Upper lobe of right lung (tissue), 1 donor: ENCODE data around the gene C7orf33. TPM values are rescaled to one million over a fixed set of nuclear protein-coding genes. Genes with fewer than 3 reads are reported as not detected.
"Not testable (repeated sequence)": the region's sequence is repeated elsewhere in the genome, so short reads cannot be mapped to it uniquely, and the experiment has no call there.

Source experiments
- ATAC-seq: fragments of 200-7000 bp; cut with Tn5 transposase; one replicate; pipeline ENCODE4 v1.9.1; 2020; ENCODE audit warnings: mild to moderate bottlenecking, moderate library complexity
- DNase-seq: peaks from one replicate; pipeline ENCODE4 v3.0.0-alpha.2; 2020
- H3K27ac ChIP-seq: fragments of 200-600 bp; one replicate; pipeline ENCODE4 v1.8.0; 2022
- H3K27me3 ChIP-seq: fragments of 200-600 bp; one replicate; pipeline ENCODE4 v1.8.0; 2022; ENCODE audit warnings: mild to moderate bottlenecking
- H3K36me3 ChIP-seq: fragments of 200-600 bp; one replicate; pipeline ENCODE4 v1.8.0; 2022
- H3K4me1 ChIP-seq: fragments of 200-600 bp; one replicate; pipeline ENCODE4 v1.8.0; 2022
- H3K4me3 ChIP-seq: fragments of 200-600 bp; one replicate; pipeline ENCODE4 v1.8.0; 2022; ENCODE audit warnings: mild to moderate bottlenecking
- H3K9me3 ChIP-seq: fragments of 200-600 bp; one replicate; pipeline ENCODE4 v1.8.0; 2022
- intact Hi-C: fragments of 100-400 bp; cut with DNase I; formaldehyde crosslinking; loops from one replicate; pipeline ENCODE4 v1.11.0; 2022
- total RNA-seq: library from RNA; stranded (reverse); fragmentation: NEBNext Ultra II Directional; extraction: Animal tissue kit (Norgen Biotek cat#: 25700); gene quantifications from one replicate; pipeline ENCODE4 v1.2.1, GENCODE V29; 2021
- TF ChIP-seq, protein P1 (sequence below): fragments of 200-600 bp; IDR thresholded peaks from one replicate; pipeline ENCODE4 v1.8.0; 2022; ENCODE audit warnings: antibody characterized with exemption
- donor health status: DM: no; HTN: yes; CAD: no; lungs with severe emphysema.

The C7orf33 gene
- total RNA-seq, 1 donor from 2014 or later = not detected

DNA sequence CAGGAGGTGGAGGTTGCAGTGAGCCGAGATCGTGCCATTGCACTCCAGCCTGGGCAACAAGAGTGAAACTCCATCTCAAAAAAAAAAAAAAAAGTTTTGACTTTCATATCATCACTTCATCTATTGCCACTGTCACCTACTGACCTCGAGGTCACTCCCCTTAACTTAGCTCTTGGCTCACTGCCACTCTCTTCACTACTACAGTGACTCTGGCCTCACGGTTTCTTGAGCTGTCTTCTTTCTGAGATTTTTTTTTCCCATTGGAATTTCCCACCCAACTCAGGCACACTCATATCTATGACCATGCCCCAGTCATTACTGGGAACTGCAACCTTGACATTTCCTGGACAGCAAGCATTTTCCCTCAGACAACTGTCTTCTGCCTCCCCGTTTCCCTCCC lies 42.6 kb upstream of the C7orf33 start:
- H3K4me3 ChIP-seq = no peak overlapping the region
- no peak overlapping the region for H3K27ac ChIP-seq
- no peaks in the 10 kb centered on the region for H3K27me3 ChIP-seq
- H3K4me1 ChIP-seq = no peaks in the 10 kb centered on the region
- no peaks in the 10 kb centered on the region for H3K9me3 ChIP-seq
- no peaks in the 10 kb centered on the region for H3K36me3 ChIP-seq
- intact Hi-C loops = no loop called here
- TF ChIP-seq, protein P1, sequence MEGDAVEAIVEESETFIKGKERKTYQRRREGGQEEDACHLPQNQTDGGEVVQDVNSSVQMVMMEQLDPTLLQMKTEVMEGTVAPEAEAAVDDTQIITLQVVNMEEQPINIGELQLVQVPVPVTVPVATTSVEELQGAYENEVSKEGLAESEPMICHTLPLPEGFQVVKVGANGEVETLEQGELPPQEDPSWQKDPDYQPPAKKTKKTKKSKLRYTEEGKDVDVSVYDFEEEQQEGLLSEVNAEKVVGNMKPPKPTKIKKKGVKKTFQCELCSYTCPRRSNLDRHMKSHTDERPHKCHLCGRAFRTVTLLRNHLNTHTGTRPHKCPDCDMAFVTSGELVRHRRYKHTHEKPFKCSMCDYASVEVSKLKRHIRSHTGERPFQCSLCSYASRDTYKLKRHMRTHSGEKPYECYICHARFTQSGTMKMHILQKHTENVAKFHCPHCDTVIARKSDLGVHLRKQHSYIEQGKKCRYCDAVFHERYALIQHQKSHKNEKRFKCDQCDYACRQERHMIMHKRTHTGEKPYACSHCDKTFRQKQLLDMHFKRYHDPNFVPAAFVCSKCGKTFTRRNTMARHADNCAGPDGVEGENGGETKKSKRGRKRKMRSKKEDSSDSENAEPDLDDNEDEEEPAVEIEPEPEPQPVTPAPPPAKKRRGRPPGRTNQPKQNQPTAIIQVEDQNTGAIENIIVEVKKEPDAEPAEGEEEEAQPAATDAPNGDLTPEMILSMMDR = no peak
- DNase-seq = no peak
- no peak for ATAC-seq

DNA sequence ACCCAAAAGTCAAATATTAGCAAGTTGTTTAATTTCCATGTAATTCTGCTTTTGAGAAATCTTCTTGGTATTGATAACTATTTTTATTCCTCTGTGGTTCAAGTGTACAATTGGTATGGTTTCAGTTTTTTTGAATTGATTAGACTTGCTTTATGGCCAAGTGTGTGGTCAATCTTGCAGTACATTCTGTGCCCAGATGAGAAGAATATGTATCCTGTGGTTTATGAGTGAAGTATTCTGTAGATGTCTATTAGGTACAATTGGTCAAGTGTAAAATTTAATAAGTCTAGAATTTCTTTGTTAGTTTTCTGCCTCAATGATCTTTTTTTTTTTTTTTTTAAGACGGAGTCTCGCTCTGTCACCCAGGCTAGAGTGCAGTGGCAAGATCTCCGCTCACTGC lies 36.6 kb upstream of the C7orf33 start:
- no peak overlapping the region for H3K4me3 ChIP-seq
- no peak for ATAC-seq
- TF ChIP-seq, protein P1 = no peak
- intact Hi-C loops = no loop called here
- H3K9me3 ChIP-seq = no peaks in the 10 kb centered on the region
- H3K4me1 ChIP-seq = no peaks in the 10 kb centered on the region
- no peaks in the 10 kb centered on the region for H3K36me3 ChIP-seq
- H3K27ac ChIP-seq = no peak overlapping the region
- H3K27me3 ChIP-seq = peaks cover 6% of the 10 kb centered on the region
- no peak for DNase-seq

DNA sequence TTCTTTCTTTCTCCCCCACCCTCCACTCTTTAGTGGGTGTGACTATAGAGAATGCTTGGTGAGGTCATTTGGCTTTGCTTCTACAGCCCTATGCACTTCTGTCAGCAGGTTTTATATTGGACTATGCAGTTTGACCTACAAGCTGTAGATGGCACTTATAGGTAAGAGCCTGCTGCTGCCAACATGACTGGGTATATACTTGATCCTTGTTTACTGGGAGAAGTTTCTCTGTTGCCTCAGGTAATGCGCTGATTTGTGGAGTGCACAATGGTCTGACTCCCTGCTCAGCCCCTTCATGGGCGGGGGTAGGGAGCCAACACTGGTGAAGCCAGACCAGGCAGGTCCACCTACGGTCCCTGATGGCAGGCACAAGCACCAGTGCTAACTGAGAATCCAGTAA lies 33.7 kb upstream of the C7orf33 start:
- Histone ChIP-seq H3K36me3 (no peaks in the 10 kb centered on the region), H3K9me3 (no peaks in the 10 kb centered on the region), H3K27ac (no peak overlapping the region), H3K4me1 (no peaks in the 10 kb centered on the region), H3K4me3 (no peak overlapping the region), H3K27me3 (peaks cover 6% of the 10 kb centered on the region)
- DNase-seq = no peak
- intact Hi-C loops = no loop called here
- peak; percentile 62 for ATAC-seq
- TF ChIP-seq, protein P1 = no peak

DNA sequence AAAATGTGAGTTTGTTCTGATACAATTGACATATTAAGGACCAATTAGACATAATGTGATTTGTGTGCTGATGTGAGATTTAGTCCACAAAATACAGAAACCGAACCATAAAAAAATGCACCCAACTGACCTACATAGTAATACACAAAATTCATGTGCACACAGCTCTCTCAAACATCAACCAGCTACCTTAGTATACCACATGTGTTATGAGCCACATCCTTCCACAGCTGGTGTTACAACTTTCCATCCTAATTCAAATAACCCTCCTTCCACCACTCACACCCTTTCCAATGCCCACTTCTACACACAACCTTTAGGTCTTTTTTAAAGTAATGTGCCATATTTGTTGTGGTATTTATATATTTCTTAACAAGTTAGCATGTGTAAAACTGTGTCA lies 31.7 kb upstream of the C7orf33 start:
- Histone ChIP-seq H3K4me3 (no peak overlapping the region), H3K27me3 (peaks cover 6% of the 10 kb centered on the region), H3K36me3 (no peaks in the 10 kb centered on the region), H3K9me3 (no peaks in the 10 kb centered on the region), H3K4me1 (no peaks in the 10 kb centered on the region), H3K27ac (no peak overlapping the region)
- ATAC-seq (no peak), DNase-seq (no peak)
- TF ChIP-seq, protein P1 = no peak
- intact Hi-C loops = no loop called here

DNA sequence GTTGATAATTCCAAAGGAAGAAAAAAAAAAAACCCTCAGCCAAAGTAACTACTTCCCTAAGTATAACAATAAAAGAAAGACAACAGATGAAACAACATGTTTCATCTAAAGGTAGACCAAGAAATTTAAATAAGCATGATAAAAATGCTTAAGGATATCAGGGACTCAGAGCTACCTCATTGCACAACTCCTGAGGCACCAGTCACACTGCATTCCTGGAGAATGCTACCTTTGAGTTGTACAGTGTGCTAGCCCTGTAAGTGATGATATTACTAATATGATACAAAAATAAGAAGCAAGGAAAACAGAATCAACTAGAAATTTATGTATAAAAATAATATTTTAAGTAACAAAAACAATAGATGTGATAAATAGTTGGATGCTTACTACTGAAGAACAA lies 29.5 kb upstream of the C7orf33 start:
- peaks cover 13% of the 10 kb centered on the region for H3K4me1 ChIP-seq
- peaks cover 6% of the 10 kb centered on the region for H3K27me3 ChIP-seq
- no peak overlapping the region for H3K27ac ChIP-seq
- intact Hi-C loops = no loop called here
- ATAC-seq = peak; percentile 54
- DNase-seq = no peak
- TF ChIP-seq, protein P1 = no peak
- H3K36me3 ChIP-seq = no peaks in the 10 kb centered on the region
- H3K4me3 ChIP-seq = no peak overlapping the region
- no peaks in the 10 kb centered on the region for H3K9me3 ChIP-seq

DNA sequence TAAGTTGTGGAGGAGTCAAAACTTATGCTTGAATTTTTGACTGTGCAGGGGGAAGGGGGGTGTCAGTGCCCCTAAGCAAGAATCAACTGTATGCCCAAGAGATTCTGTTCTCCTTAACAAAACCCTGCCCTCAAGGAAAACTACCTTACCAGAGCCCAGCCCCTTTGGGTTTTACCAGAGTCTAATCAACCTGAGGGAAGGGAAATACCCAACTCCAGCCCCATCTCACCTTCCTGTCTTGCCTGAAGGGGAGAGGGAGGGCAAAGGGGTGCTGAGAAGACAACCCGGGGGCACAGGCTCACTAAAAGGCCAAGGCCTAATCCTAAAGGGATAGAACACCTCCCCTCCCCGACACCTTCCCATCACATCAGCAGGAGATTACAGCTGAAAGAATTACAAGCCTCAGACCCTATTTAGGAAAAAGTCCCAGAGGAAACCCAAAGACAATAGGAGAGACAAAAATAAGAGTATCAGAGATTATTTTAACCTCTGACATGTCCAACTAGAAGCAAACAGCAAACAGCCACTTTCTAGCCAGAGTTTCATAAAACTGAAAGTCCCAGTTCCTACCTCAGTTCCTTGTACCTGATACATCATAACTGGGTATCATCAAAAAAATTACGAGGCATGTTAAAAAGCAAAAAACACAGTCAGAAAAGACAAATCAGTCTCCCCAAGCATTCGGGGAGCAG lies 26.8 kb upstream of the C7orf33 start:
- Histone ChIP-seq H3K36me3 (no peaks in the 10 kb centered on the region), H3K9me3 (no peaks in the 10 kb centered on the region), H3K4me3 (no peak overlapping the region), H3K27ac (peak overlapping the region; percentile 73), H3K4me1 (peaks cover 13% of the 10 kb centered on the region), H3K27me3 (no peaks in the 10 kb centered on the region)
- ATAC-seq (no peak), DNase-seq (no peak)
- intact Hi-C loops = no loop called here
- TF ChIP-seq, protein P1 = no peak

DNA sequence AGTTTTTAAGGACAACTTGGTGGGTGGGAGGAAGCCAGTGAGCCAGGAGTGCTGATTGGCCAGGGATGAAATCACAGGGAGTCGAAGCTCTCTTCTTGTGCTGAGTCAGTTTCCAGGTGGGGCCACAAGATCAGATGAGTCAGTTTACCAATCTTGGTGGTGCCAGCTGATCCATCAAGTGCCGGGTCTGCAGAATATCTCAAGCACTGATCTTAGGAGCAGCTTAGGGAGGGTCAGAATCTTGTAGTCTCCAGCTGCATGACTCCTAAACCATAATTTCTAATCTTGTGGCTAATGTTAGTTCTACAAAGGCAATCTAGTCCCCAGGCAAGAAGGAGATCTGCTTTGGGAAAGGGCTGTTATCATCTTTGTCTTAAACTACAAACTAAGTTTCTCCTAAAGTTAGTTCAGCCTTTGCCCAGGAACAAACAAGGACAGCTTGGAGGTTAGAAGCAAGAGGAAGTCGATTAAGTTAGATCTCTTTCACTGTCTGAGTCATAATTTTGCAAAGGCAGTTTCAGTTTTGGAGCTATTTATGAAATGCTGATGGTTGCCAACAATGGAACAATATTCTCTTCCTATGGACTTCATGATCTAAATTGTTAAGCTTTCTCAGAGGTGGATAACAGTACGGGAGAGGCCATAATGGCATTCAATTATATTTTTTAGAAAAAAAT lies 26.2 kb upstream of the C7orf33 start:
- DNase-seq, H3K27me3 ChIP-seq, H3K4me3 ChIP-seq, intact Hi-C loops, H3K9me3 ChIP-seq, H3K36me3 ChIP-seq: not testable (repeated sequence)
- Histone ChIP-seq H3K27ac (peak overlapping the region; percentile 73), H3K4me1 (peaks cover 13% of the 10 kb centered on the region)
- peak; percentile 59 for ATAC-seq
